B cell (primary cell): Measurements from ENCODE around the gene HUS1B. TPM values are rescaled to one million over a fixed set of nuclear protein-coding genes. Genes with fewer than 3 reads are reported as not detected.

ENCODE experiments used
- ATAC-seq: fragments of 200-7000 bp; cut with Tn5 transposase; one replicate; pipeline ENCODE4 v1.10.0; 2021; ENCODE audit warnings: low read depth, mild to moderate bottlenecking, moderate number of reproducible peaks, moderate library complexity
- CTCF ChIA-PET: fragments of 350-600 bp; sonication (Branson Sonifier 250); formaldehyde crosslinking; loops from one replicate; lab custom pipeline; 2021; ENCODE audit warnings: antibody characterized with exemption, inconsistent platforms; lab: Charles Lee
- POLR2A ChIA-PET: fragments of 350-600 bp; sonication (Branson Sonifier 250); formaldehyde crosslinking; loops from one replicate; lab custom pipeline; 2021; ENCODE audit warnings: antibody characterized with exemption; lab: Charles Lee
- DNase-seq: peaks from one replicate; pipeline ENCODE4 v3.0.0; 2013
- H2AFZ ChIP-seq: 2 replicates; pipeline ENCODE4 v1.6.1; 2012; ENCODE audit warnings: mild to moderate bottlenecking, low read depth, low read length; ENCODE audit not compliant: insufficient read depth, poor library complexity, severe bottlenecking
- H3K27ac ChIP-seq, 2 donors: 1 replicate in 1 of 2; 2 replicates in 1 of 2; pipeline ENCODE4 v1.5.1; 2012 to 2013; ENCODE audit warnings: low read length in 2 of 2, mild to moderate bottlenecking in 2 of 2, moderate library complexity in 1 of 2
- H3K27me3 ChIP-seq, 4 experiments: fragments of 200-600 bp in 1 of 4; sonication (generic) in 1 of 4; replicated peaks in 1 of 4; 1 replicate in 2 of 4; 2 replicates in 2 of 4; pipeline versions ENCODE4 v1.6.1 to v1.7.0; 2013 to 2016; ENCODE audit warnings: low read length in 3 of 4, mild to moderate bottlenecking in 2 of 4, mixed read lengths in 1 of 4, moderate library complexity in 1 of 4; ENCODE audit not compliant: insufficient read depth in 4 of 4, control insufficient read depth in 3 of 4; ENCODE audit errors: control extremely low read depth in 1 of 4
- H3K36me3 ChIP-seq, 2 experiments: replicated peaks in 1 of 2; 1 replicate in 1 of 2; 2 replicates in 1 of 2; pipeline versions ENCODE4 v1.6.1 to v1.7.1; 2013; ENCODE audit warnings: low read length in 1 of 2; ENCODE audit not compliant: insufficient read depth in 2 of 2, control insufficient read depth in 1 of 2; ENCODE audit errors: control extremely low read depth in 1 of 2, extremely low read depth in 1 of 2
- H3K4me1 ChIP-seq, 2 donors: fragments of 200-600 bp in 1 of 2; sonication (generic) in 1 of 2; 1 replicate in 1 of 2; 2 replicates in 1 of 2; pipeline versions ENCODE4 v1.5.1 to v1.6.1; 2013 to 2017; ENCODE audit warnings: low read length in 2 of 2; ENCODE audit not compliant: control insufficient read depth in 2 of 2, insufficient read depth in 2 of 2
- H3K4me2 ChIP-seq: replicated peaks from 2 replicates; pipeline ENCODE3; 2012; ENCODE audit warnings: mild to moderate bottlenecking, low read depth, low read length; ENCODE audit not compliant: poor library complexity, severe bottlenecking
- H3K4me3 ChIP-seq, 5 experiments: fragments of 200-600 bp in 1 of 5; sonication (generic) in 1 of 5; 1 replicate in 3 of 5; 2 replicates in 2 of 5; pipeline versions ENCODE4 v1.5.1 to v1.7.0; 2011 to 2016; ENCODE audit warnings: low read length in 4 of 5, mild to moderate bottlenecking in 4 of 5, low read depth in 2 of 5, control low read depth in 1 of 5, moderate library complexity in 1 of 5; ENCODE audit not compliant: insufficient read depth in 1 of 5; ENCODE audit errors: control extremely low read depth in 1 of 5, extremely low read depth in 1 of 5
- H3K79me2 ChIP-seq: fragments of 200-600 bp; sonication (generic); one replicate; pipeline ENCODE4 v1.6.0; 2016; ENCODE audit warnings: low read length; ENCODE audit not compliant: control insufficient read depth, insufficient read depth
- H3K9ac ChIP-seq: fragments of 200-600 bp; sonication (generic); 2 replicates; pipeline ENCODE4 v1.6.1; 2017; ENCODE audit warnings: mild to moderate bottlenecking, low read length, moderate library complexity
- H3K9me3 ChIP-seq, 3 donors: one replicate each; pipeline versions ENCODE4 v1.6.1 to v1.7.1; 2013; ENCODE audit warnings: low read length in 2 of 3; ENCODE audit not compliant: control insufficient read depth in 2 of 3, insufficient read depth in 1 of 3; ENCODE audit errors: control extremely low read depth in 1 of 3
- H4K20me1 ChIP-seq: 2 replicates; pipeline ENCODE4 v1.6.0; 2012; ENCODE audit warnings: mild to moderate bottlenecking, low read length; ENCODE audit not compliant: insufficient read depth, control insufficient read depth, poor library complexity, severe bottlenecking
- H3K27ac Mint-ChIP-seq: one replicate; pipeline ENCODE4 v1.8.0; 2021; ENCODE audit warnings: mixed read lengths
- H3K27me3 Mint-ChIP-seq: one replicate; pipeline ENCODE4 v1.8.0; 2021; ENCODE audit warnings: mixed read lengths
- H3K4me1 Mint-ChIP-seq: one replicate; pipeline ENCODE4 v1.8.0; 2021; ENCODE audit warnings: mixed read lengths
- H3K4me3 Mint-ChIP-seq: one replicate; pipeline ENCODE4 v1.8.0; 2021; ENCODE audit warnings: mixed read lengths
- H3K9me3 Mint-ChIP-seq: one replicate; pipeline ENCODE4 v1.8.0; 2022; ENCODE audit warnings: mixed read lengths; ENCODE audit not compliant: insufficient read depth
- EZH2 ChIP-seq: IDR thresholded peaks from 2 replicates; pipeline ENCODE4 v1.6.1; 2012; ENCODE audit warnings: borderline replicate concordance, low read depth, mild to moderate bottlenecking, moderate library complexity, low read length; ENCODE audit not compliant: insufficient read depth, poor library complexity, severe bottlenecking
- WGBS: methylation state at CpG from one replicate; pipeline ENCODE4 v1.1.5; 2013; ENCODE audit warnings: missing lambda C conversion rate; ENCODE audit not compliant: insufficient coverage; 5-methylcytosine and 5-hydroxymethylcytosine counted together
- intact Hi-C: fragments of 100-400 bp; cut with micrococcal nuclease; formaldehyde crosslinking; loops from one replicate; pipeline ENCODE4 v1.10.0; 2022
- polyA plus RNA-seq: library from polyadenylated mRNA; depleted of rRNA; stranded (reverse); fragments of >200 nt; gene quantifications from 2 replicates; pipeline ENCODE4 v1.2.3, GENCODE V29; 2012
- total RNA-seq, 2 donors: library from RNA; stranded (reverse); fragments of 120-200 nt in 1 of 2; gene quantifications; 1 replicate in 1 of 2; 2 replicates in 1 of 2; pipeline versions ENCODE4 v1.2.3 to v1.2.4, GENCODE V29; 2013 to 2022
- TF ChIP-seq, protein P1 (sequence below): fragments of 200-600 bp; IDR thresholded peaks from one replicate; pipeline ENCODE4 v1.8.0; 2022; ENCODE audit warnings: antibody characterized with exemption, mild to moderate bottlenecking

The HUS1B gene
- total and polyA plus RNA-seq, 2 donors (not counting 1 experiment from before 2014, with no cell fraction given): 2.9 to 4.4 TPM

DNA sequence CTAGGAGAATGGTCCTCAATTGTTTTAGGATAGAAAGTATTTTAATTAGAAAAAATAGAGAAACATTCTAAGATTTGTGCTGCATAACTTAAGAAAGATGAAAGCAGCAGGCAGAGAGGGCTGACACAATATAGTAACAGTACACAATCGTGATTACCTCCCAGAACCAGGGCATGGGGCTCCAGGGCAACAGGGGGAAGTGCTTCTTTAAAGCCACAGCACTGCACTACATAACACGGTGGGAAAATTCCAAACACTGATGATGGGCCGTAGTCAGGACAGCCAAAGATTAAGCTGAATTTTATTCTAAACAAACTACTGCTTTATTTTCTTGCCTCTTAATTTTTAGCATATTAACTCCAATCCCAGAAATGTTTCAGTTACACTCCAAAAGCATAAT is 21.6 kb upstream of the HUS1B start:
- H3K79me2 ChIP-seq: peaks cover 80% of the 10 kb centered on the region
- H4K20me1 ChIP-seq: peaks cover 36% of the 10 kb centered on the region
- H3K4me1 ChIP-seq: no peaks in the 10 kb centered on the region
- H2AFZ ChIP-seq: no peak overlapping the region
- intact Hi-C loops: loop anchor here (10.0 kb wide), 1 partner anchor 54 kb away; no protein-coding TSS in a partner anchor
- CTCF ChIA-PET: interaction anchor here (0.8 to 2.6 kb wide), 2 partner anchors 11 to 86 kb away, joined by 3 to 9 read pairs; no protein-coding TSS in a partner anchor
- Mint-ChIP-seq H3K27ac (no peak overlapping the region), H3K27me3 (no peaks in the 10 kb centered on the region), H3K9me3 (no peaks in the 10 kb centered on the region), H3K4me3 (no peak overlapping the region), H3K4me1 (peaks cover 35% of the 10 kb centered on the region)
- no peak overlapping the region for H3K27ac ChIP-seq
- H3K9ac ChIP-seq: no peak overlapping the region
- no peak overlapping the region for H3K4me3 ChIP-seq
- POLR2A ChIA-PET: no interaction called here
- ATAC-seq (no peak), DNase-seq (no peak)
- peaks cover 0 to 1% of the 10 kb centered on the region in 2 experiments for H3K36me3 ChIP-seq
- 79% methylated on average over 3 of the region's 3 CpGs for WGBS
- TF ChIP-seq, protein P1, sequence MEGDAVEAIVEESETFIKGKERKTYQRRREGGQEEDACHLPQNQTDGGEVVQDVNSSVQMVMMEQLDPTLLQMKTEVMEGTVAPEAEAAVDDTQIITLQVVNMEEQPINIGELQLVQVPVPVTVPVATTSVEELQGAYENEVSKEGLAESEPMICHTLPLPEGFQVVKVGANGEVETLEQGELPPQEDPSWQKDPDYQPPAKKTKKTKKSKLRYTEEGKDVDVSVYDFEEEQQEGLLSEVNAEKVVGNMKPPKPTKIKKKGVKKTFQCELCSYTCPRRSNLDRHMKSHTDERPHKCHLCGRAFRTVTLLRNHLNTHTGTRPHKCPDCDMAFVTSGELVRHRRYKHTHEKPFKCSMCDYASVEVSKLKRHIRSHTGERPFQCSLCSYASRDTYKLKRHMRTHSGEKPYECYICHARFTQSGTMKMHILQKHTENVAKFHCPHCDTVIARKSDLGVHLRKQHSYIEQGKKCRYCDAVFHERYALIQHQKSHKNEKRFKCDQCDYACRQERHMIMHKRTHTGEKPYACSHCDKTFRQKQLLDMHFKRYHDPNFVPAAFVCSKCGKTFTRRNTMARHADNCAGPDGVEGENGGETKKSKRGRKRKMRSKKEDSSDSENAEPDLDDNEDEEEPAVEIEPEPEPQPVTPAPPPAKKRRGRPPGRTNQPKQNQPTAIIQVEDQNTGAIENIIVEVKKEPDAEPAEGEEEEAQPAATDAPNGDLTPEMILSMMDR: no peak
- no peak for TF ChIP-seq EZH2
- H3K9me3 ChIP-seq: no peaks in the 10 kb centered on the region
- H3K27me3 ChIP-seq: no peaks in the 10 kb centered on the region
- no peak overlapping the region for H3K4me2 ChIP-seq

GRCh38 chr6:677919-678318 is 21.0 kb upstream of the HUS1B start:
- Histone ChIP-seq H3K36me3 (peaks cover 0 to 1% of the 10 kb centered on the region in 2 experiments), H3K4me2 (no peak overlapping the region), H3K27ac (no peak overlapping the region), H3K9ac (no peak overlapping the region), H2AFZ (no peak overlapping the region), H3K27me3 (no peaks in the 10 kb centered on the region), H4K20me1 (peaks cover 37% of the 10 kb centered on the region), H3K9me3 (no peaks in the 10 kb centered on the region), H3K79me2 (peaks cover 80% of the 10 kb centered on the region), H3K4me3 (no peak overlapping the region), H3K4me1 (no peaks in the 10 kb centered on the region)
- intact Hi-C loops: loop anchor here (10.0 kb wide), 1 partner anchor 53 kb away; no protein-coding TSS in a partner anchor
- H3K4me3 Mint-ChIP-seq: no peak overlapping the region
- no peak overlapping the region for H3K27ac Mint-ChIP-seq
- 100% methylated on average over 1 of the region's 4 CpGs for WGBS
- ChIA-PET POLR2A (no interaction called here), CTCF (no interaction called here)
- H3K27me3 Mint-ChIP-seq: no peaks in the 10 kb centered on the region
- DNase-seq (no peak), ATAC-seq (no peak)
- no peak for TF ChIP-seq EZH2
- TF ChIP-seq, protein P1: no peak
- no peaks in the 10 kb centered on the region for H3K9me3 Mint-ChIP-seq
- H3K4me1 Mint-ChIP-seq: peaks cover 32% of the 10 kb centered on the region
